GM23248 (cell line): ENCODE results near the gene LDLRAD3. TPM values are rescaled to one million over a fixed set of nuclear protein-coding genes. Genes with fewer than 3 reads are reported as not detected.

Experiments used
- DNase-seq: peaks from one replicate; pipeline ENCODE4 v3.0.0-alpha.2; 2015
- H2AFZ ChIP-seq: fragments of 200-600 bp; sonication (generic); 2 replicates; pipeline ENCODE4 v1.6.1; 2016; ENCODE audit warnings: antibody characterized with exemption
- H3F3A ChIP-seq: fragments of 200-600 bp; sonication (generic); 2 replicates; pipeline ENCODE4 v1.6.1; 2016; ENCODE audit warnings: mild to moderate bottlenecking, antibody characterized with exemption, mixed run types; ENCODE audit not compliant: insufficient read depth
- H3K27ac ChIP-seq: fragments of 200-600 bp; sonication (generic); 2 replicates; pipeline ENCODE4 v1.5.1; 2016; ENCODE audit warnings: mild to moderate bottlenecking
- H3K27me3 ChIP-seq: fragments of 200-600 bp; sonication (generic); replicated peaks from 2 replicates; pipeline ENCODE4 v1.6.1; 2016; ENCODE audit warnings: mild to moderate bottlenecking; ENCODE audit not compliant: insufficient read depth
- H3K36me3 ChIP-seq: fragments of 200-600 bp; sonication (generic); 2 replicates; pipeline ENCODE4 v1.6.1; 2016; ENCODE audit warnings: low read depth, mild to moderate bottlenecking
- H3K4me1 ChIP-seq: fragments of 200-600 bp; sonication (generic); 2 replicates; pipeline ENCODE4 v1.6.1; 2016; ENCODE audit warnings: mild to moderate bottlenecking; ENCODE audit not compliant: insufficient read depth
- H3K4me2 ChIP-seq: fragments of 200-600 bp; sonication (generic); one replicate; pipeline ENCODE4 v1.6.1; 2016; ENCODE audit warnings: mild to moderate bottlenecking; ENCODE audit not compliant: unreplicated experiment
- H3K4me3 ChIP-seq: fragments of 200-600 bp; sonication (generic); 2 replicates; pipeline ENCODE4 v1.5.1; 2016; ENCODE audit warnings: mild to moderate bottlenecking
- H3K79me2 ChIP-seq: fragments of 200-600 bp; sonication (generic); 2 replicates; pipeline ENCODE4 v1.6.1; 2016; ENCODE audit warnings: mild to moderate bottlenecking; ENCODE audit not compliant: insufficient read depth
- H3K9ac ChIP-seq: fragments of 200-600 bp; sonication (generic); 2 replicates; pipeline ENCODE4 v1.6.1; 2016; ENCODE audit warnings: mild to moderate bottlenecking
- H3K9me2 ChIP-seq: fragments of 200-600 bp; sonication (generic); 2 replicates; pipeline ENCODE4 v1.6.1; 2016; ENCODE audit warnings: mixed run types, mild to moderate bottlenecking, moderate library complexity; ENCODE audit not compliant: insufficient read depth
- H3K9me3 ChIP-seq: fragments of 200-600 bp; sonication (generic); one replicate; pipeline ENCODE4 v1.6.1; 2017; ENCODE audit warnings: low read depth
- H4K20me1 ChIP-seq: fragments of 200-600 bp; sonication (generic); 2 replicates; pipeline ENCODE4 v1.6.0; 2016; ENCODE audit not compliant: insufficient read depth
- EZH2 ChIP-seq: fragments of 200-600 bp; sonication (generic); IDR thresholded peaks from 2 replicates; pipeline ENCODE4 v1.6.1; 2018; ENCODE audit warnings: antibody characterized with exemption, mild to moderate bottlenecking; ENCODE audit not compliant: insufficient read depth, poor library complexity, severe bottlenecking
- EZH2phosphoT487 ChIP-seq: fragments of 200-600 bp; sonication (generic); IDR thresholded peaks from 2 replicates; pipeline ENCODE4 v1.6.1; 2018; ENCODE audit warnings: antibody characterized with exemption, moderate library complexity, mild to moderate bottlenecking, low read depth; ENCODE audit not compliant: insufficient read depth
- WGBS, 2 experiments: methylation state at CpG; one replicate each; pipeline ENCODE4 v1.1.6; 2015 to 2017; ENCODE audit warnings: low lambda C conversion rate in 2 of 2, low coverage in 1 of 2; ENCODE audit errors: missing lambda C conversion rate in 2 of 2; 5-methylcytosine and 5-hydroxymethylcytosine counted together
- in situ Hi-C: fragments of 300-500 bp; cut with MboI; formaldehyde crosslinking; loops from 2 replicates; pipeline ENCODE4 v1.15.0; 2020
- polyA plus RNA-seq: library from polyadenylated mRNA; unstranded; fragments of >200 nt; fragmentation: Nextera tagmentation; extraction: Ambion mirVana; gene quantifications from 2 replicates; pipeline ENCODE4 v1.2.1, GENCODE V29; 2016
- total RNA-seq: library from RNA; depleted of rRNA; stranded (reverse); fragments of >200 nt; shearing (Covaris generic); gene quantifications from 2 replicates; pipeline ENCODE4 v1.2.3, GENCODE V29; 2014

The LDLRAD3 gene
- total and polyA plus RNA-seq, 2 experiments from 2014 or later = 6.2 to 6.6 TPM

- H4K20me1 ChIP-seq = no peaks in the 10 kb centered on the region
- DNase-seq = no peak
- no peak overlapping the region for H3K9ac ChIP-seq
- no peaks in the 10 kb centered on the region for H3K9me3 ChIP-seq
- TF ChIP-seq EZH2phosphoT487 = no peak
- no peak for TF ChIP-seq EZH2
- WGBS, 2 experiments = 82 to 89% methylated on average over 5 of the region's 5 CpGs
- no peaks in the 10 kb centered on the region for H3K27me3 ChIP-seq
- H3K36me3 ChIP-seq = no peaks in the 10 kb centered on the region
- H3K4me1 ChIP-seq = no peaks in the 10 kb centered on the region
- no peak overlapping the region for H2AFZ ChIP-seq
- no peaks in the 10 kb centered on the region for H3K9me2 ChIP-seq
- no peaks in the 10 kb centered on the region for H3K79me2 ChIP-seq
- no peak overlapping the region for H3K4me2 ChIP-seq
- H3K4me3 ChIP-seq = no peak overlapping the region
- no peak overlapping the region for H3K27ac ChIP-seq
- H3F3A ChIP-seq = no peaks in the 10 kb centered on the region
- in situ Hi-C loops = no loop called here
Observed at GRCh38 chr11:36162883-36163434, 219.1 kb downstream of the LDLRAD3 start.

GRCh38 chr11:36164506-36165250 is 220.8 kb downstream of the LDLRAD3 start:
- no peaks in the 10 kb centered on the region for H3F3A ChIP-seq
- H3K27ac ChIP-seq = no peak overlapping the region
- H3K27me3 ChIP-seq = no peaks in the 10 kb centered on the region
- H3K4me3 ChIP-seq = no peak overlapping the region
- no peaks in the 10 kb centered on the region for H3K79me2 ChIP-seq
- no peak overlapping the region for H2AFZ ChIP-seq
- peak; percentile 37 for DNase-seq
- in situ Hi-C loops = no loop called here
- H4K20me1 ChIP-seq = no peaks in the 10 kb centered on the region
- TF ChIP-seq EZH2phosphoT487 (no peak), EZH2 (no peak)
- H3K4me1 ChIP-seq = no peaks in the 10 kb centered on the region
- H3K9me2 ChIP-seq = no peaks in the 10 kb centered on the region
- WGBS, 2 experiments = 89 to 90% methylated on average over 6 of the region's 6 CpGs
- H3K4me2 ChIP-seq = no peak overlapping the region
- H3K9me3 ChIP-seq = no peaks in the 10 kb centered on the region
- no peaks in the 10 kb centered on the region for H3K36me3 ChIP-seq
- no peak overlapping the region for H3K9ac ChIP-seq

DNA sequence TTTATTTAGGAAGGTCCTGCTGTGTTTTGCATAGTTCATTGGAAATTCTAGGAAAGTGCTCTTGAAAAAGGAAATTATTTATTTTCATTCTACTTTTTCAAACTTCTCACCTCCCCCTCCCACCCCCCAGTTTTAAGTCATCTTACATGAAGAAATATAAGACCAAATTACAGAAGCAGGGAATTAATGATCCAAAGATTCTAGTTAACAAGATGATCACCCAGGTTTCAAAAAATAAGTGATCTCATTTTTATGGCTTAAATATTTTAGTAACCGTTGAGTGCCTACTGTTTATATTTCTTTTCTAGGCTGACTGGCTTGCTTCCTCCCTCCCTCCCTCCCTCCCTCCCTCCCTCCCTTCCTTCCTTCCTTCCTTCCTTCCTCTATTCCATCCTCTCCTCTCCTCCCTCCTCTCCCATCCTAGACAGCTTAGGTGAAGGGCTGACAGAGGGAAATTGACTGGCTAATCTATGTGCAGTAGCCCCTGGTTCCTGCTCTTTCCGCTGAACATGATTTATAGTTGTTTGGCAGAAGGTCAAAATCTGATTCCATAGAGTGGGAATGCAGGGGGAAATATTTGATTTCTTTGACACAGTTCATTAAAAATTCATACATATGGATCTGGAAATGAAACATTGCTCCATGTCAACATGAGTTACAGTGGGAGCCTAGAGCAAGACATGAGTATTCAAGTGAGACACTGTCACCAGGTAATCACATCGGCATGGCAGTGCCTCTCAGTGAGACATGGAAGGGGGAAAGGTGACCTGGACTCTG is 221.9 kb downstream of the LDLRAD3 start:
- WGBS, 2 experiments = 70 to 73% methylated on average over 3 of the region's 3 CpGs
- in situ Hi-C loops = no loop called here
- Histone ChIP-seq H3K4me2 (no peak overlapping the region), H3K4me1 (no peaks in the 10 kb centered on the region), H3K79me2 (no peaks in the 10 kb centered on the region), H3K27me3 (no peaks in the 10 kb centered on the region), H3K9me3 (no peaks in the 10 kb centered on the region), H3K4me3 (no peak overlapping the region), H4K20me1 (no peaks in the 10 kb centered on the region), H3F3A (no peaks in the 10 kb centered on the region), H3K36me3 (no peaks in the 10 kb centered on the region), H2AFZ (no peak overlapping the region), H3K9ac (no peak overlapping the region), H3K27ac (no peak overlapping the region), H3K9me2 (no peaks in the 10 kb centered on the region)
- no peak for DNase-seq
- TF ChIP-seq EZH2 (no peak), EZH2phosphoT487 (no peak)

DNA sequence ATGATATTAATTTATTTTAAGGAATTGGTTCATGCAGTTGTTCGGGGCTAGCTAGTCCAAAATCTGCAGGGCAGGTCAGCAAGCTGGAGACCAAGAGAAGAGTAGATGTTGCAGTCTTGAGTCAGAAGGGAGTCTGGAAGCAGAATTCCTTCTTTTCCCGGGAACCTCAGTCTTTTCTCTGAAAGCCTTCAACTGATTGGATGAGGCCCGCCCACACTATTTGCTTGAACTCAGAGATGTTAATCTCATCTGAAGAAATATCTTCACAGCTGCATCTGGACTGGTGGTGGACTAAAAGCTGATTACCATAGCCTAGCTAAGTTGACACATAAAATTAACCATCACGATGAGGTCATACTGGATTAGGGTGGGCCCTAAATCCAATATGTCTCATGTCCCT is 223.2 kb downstream of the LDLRAD3 start:
- no peaks in the 10 kb centered on the region for H3K9me3 ChIP-seq
- no peaks in the 10 kb centered on the region for H3K36me3 ChIP-seq
- H3K4me3 ChIP-seq = no peak overlapping the region
- DNase-seq = no peak
- no peaks in the 10 kb centered on the region for H3F3A ChIP-seq
- WGBS, 2 experiments = 96 to 98% methylated on average over 4 of the region's 4 CpGs
- H3K27me3 ChIP-seq = no peaks in the 10 kb centered on the region
- no peak overlapping the region for H3K9ac ChIP-seq
- H4K20me1 ChIP-seq = no peaks in the 10 kb centered on the region
- no peak overlapping the region for H2AFZ ChIP-seq
- TF ChIP-seq EZH2phosphoT487 (no peak), EZH2 (no peak)
- H3K79me2 ChIP-seq = no peaks in the 10 kb centered on the region
- no peak overlapping the region for H3K27ac ChIP-seq
- no peaks in the 10 kb centered on the region for H3K9me2 ChIP-seq
- in situ Hi-C loops = no loop called here
- H3K4me2 ChIP-seq = no peak overlapping the region
- no peaks in the 10 kb centered on the region for H3K4me1 ChIP-seq
